ENCODE measurements around the gene NUDC.
A peak's percentile ranks its signal among the peaks of the same experiment; 100 is the strongest.
"Not testable (repeated sequence)": the region's sequence is repeated elsewhere in the genome, so short reads cannot be mapped to it uniquely, and the experiment has no call there.

NUDC gene

GRCh38 chr1:26981146-26981846, 59.8 kb downstream of the NUDC start:
- H3K4me3 ChIP-seq (ENCODE audit: low read length), result no peak overlapping the region
- H3K36me3 ChIP-seq (ENCODE audit: control insufficient read depth, insufficient read depth, low read length), result no peaks in the 10 kb centered on the region
- H3K9ac ChIP-seq (ENCODE audit: low read length), result no peak overlapping the region
- H3K4me1 ChIP-seq (ENCODE audit: control insufficient read depth, insufficient read depth, low read length), result peaks cover 16% of the 10 kb centered on the region
- H3K9me3 ChIP-seq (ENCODE audit: control insufficient read depth, low read length), result no peaks in the 10 kb centered on the region
- H3K27me3 ChIP-seq (ENCODE audit: control insufficient read depth, insufficient read depth, low read length), result no peaks in the 10 kb centered on the region

- no peaks in the 10 kb centered on the region for H3K27me3 ChIP-seq (ENCODE audit: control insufficient read depth, insufficient read depth, low read length)
- no peaks in the 10 kb centered on the region for H3K9me3 ChIP-seq (ENCODE audit: control insufficient read depth, low read length)
- no peak overlapping the region for H3K9ac ChIP-seq (ENCODE audit: low read length)
- H3K36me3 ChIP-seq (ENCODE audit: control insufficient read depth, insufficient read depth, low read length), result no peaks in the 10 kb centered on the region
- peaks cover 19% of the 10 kb centered on the region for H3K4me1 ChIP-seq (ENCODE audit: control insufficient read depth, insufficient read depth, low read length)
- no peak overlapping the region for H3K4me3 ChIP-seq (ENCODE audit: low read length)
Observed at GRCh38 chr1:26983863-26984262, 62.3 kb downstream of the NUDC start.

GRCh38 chr1:26984291-26984690, 62.7 kb downstream of the NUDC start:
- Histone ChIP-seq H3K27me3 (ENCODE audit: control insufficient read depth, insufficient read depth, low read length) (no peaks in the 10 kb centered on the region), H3K9ac (ENCODE audit: low read length) (no peak overlapping the region), H3K9me3 (ENCODE audit: control insufficient read depth, low read length) (no peaks in the 10 kb centered on the region), H3K4me3 (ENCODE audit: low read length) (no peak overlapping the region), H3K4me1 (ENCODE audit: control insufficient read depth, insufficient read depth, low read length) (peaks cover 19% of the 10 kb centered on the region), H3K36me3 (ENCODE audit: control insufficient read depth, insufficient read depth, low read length) (no peaks in the 10 kb centered on the region)

DNA sequence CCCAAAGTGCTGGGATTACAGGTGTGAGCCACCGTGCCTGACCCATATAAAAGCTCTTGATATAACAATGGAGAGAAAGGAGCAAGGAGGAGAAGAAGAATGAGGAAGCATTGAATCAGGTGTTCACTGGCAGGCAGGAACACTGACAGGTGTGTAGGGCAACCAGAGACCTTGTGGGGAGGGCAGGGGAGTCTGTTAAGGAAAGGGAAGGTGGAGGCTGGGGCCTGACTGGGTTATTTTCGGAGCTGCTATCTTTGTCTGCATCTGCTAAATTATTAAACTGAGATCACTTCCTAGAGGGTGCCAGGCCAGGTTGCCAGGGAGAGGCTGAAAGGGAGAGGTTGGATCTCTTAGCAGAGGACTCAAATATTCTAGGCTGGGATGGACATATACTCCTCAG, 65.1 kb downstream of the NUDC start:
- Histone ChIP-seq H3K4me1 (ENCODE audit: control insufficient read depth, insufficient read depth, low read length) (peaks cover 32% of the 10 kb centered on the region), H3K9me3 (ENCODE audit: control insufficient read depth, low read length) (no peaks in the 10 kb centered on the region), H3K27me3 (ENCODE audit: control insufficient read depth, insufficient read depth, low read length) (no peaks in the 10 kb centered on the region), H3K9ac (ENCODE audit: low read length) (no peak overlapping the region), H3K4me3 (ENCODE audit: low read length) (no peak overlapping the region), H3K36me3 (ENCODE audit: control insufficient read depth, insufficient read depth, low read length) (no peaks in the 10 kb centered on the region)

GRCh38 chr1:26989403-26990109, 68.0 kb downstream of the NUDC start:
- H3K4me1 ChIP-seq (ENCODE audit: control insufficient read depth, insufficient read depth, low read length), result peaks cover 47% of the 10 kb centered on the region
- H3K4me3 ChIP-seq (ENCODE audit: low read length); H3K27me3 ChIP-seq (ENCODE audit: control insufficient read depth, insufficient read depth, low read length); H3K9ac ChIP-seq (ENCODE audit: low read length); H3K9me3 ChIP-seq (ENCODE audit: control insufficient read depth, low read length); H3K36me3 ChIP-seq (ENCODE audit: control insufficient read depth, insufficient read depth, low read length): not testable (repeated sequence)

DNA sequence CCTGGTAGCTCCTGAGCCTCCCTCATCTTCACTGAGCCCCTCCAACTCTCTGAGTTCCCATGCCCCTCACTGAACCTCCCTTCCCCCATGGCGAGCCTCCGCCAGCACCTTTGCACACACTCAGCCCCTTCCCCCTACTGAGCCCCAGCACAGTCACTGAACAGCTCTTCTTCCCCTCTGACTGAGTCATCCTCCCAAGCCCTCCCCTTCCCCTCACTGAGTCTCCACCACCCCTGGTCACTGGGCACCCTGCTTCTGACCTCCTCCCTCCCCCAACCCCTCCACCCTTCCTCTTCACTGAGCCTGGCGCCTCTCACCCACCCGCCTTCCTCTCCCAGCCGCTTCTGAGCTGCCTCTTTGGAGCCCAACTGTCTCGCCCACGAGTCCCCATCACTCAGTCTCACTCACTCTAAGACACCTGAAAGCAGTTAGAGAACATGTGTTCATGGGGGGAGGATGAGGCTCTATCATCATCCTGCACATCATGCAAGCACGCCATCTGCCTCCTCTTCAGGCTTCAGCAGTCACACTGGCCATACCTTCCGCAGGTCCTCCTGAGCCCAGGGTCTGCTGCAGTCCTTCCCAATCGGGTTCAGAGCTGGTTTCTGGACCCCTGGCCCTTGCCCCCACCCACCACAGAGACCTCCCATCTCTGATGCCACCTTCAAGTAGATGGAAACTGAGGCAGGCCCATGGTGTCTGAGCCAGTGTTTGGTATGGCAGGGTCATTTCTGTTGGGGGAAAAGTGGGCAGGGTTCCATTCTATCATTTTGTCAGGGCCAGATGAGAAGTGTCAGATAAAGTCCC, 70.0 kb downstream of the NUDC start:
- H3K9ac ChIP-seq (ENCODE audit: low read length), result peak overlapping the region; percentile 32
- peaks cover 16% of the 10 kb centered on the region for H3K36me3 ChIP-seq (ENCODE audit: control insufficient read depth, insufficient read depth, low read length)
- H3K4me3 ChIP-seq (ENCODE audit: low read length), result no peak overlapping the region
- H3K4me1 ChIP-seq (ENCODE audit: control insufficient read depth, insufficient read depth, low read length), result peaks cover 43% of the 10 kb centered on the region
- no peaks in the 10 kb centered on the region for H3K27me3 ChIP-seq (ENCODE audit: control insufficient read depth, insufficient read depth, low read length)
- no peaks in the 10 kb centered on the region for H3K9me3 ChIP-seq (ENCODE audit: control insufficient read depth, low read length)

DNA sequence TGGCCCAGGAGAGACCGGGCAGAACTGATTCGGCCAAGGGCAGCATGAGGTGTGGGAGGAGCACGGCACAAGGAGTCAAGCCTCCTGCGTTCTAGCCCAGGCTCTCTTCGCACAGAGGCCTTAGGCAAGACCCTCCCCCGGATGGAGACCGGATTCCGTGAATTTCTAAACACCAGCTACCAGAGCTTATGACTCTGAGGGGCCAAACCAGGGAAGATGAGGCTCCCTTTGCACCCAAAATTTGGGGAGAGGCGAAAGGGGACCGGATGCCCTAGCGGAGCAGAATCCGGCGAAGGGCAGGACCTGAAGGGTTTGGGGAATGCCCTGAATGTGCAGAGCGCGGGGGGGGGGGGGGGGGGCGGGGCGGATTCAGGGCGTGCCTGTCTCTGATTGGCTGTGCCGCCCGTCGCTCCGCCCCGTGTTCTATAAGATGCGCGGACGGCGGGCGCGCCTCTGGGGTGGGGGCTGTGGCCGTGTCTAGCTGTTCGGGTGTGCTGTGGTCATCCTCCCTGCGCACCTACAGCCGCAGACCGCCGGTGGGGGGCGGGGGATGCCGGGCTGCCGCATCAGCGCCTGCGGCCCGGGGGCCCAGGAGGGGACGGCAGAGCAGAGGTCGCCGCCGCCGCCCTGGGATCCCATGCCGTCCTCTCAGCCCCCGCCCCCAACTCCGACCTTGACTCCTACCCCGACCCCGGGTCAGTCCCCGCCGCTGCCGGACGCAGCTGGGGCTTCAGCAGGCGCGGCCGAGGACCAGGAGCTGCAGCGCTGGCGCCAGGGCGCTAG, 71.9 kb downstream of the NUDC start, which contains the start of gene TRNP1:
Gene TRNP1 (plus strand): TSS at position 456 of the 783 bp plus-strand sequence. CDS start 95 bp downstream, at position 551.
- Histone ChIP-seq H3K4me1 (ENCODE audit: control insufficient read depth, insufficient read depth, low read length) (peaks cover 45% of the 10 kb centered on the region), H3K4me3 (ENCODE audit: low read length) (peak within 1 kb of the TSS; percentile 50), H3K9ac (ENCODE audit: low read length) (peak within 1 kb of the TSS; percentile 87), H3K9me3 (ENCODE audit: control insufficient read depth, low read length) (no peaks in the 10 kb centered on the region), H3K36me3 (ENCODE audit: control insufficient read depth, insufficient read depth, low read length) (peaks cover 19% of the 10 kb centered on the region), H3K27me3 (ENCODE audit: control insufficient read depth, insufficient read depth, low read length) (no peaks in the 10 kb centered on the region)

- Histone ChIP-seq H3K4me1 (ENCODE audit: control insufficient read depth, insufficient read depth, low read length) (peaks cover 53% of the 10 kb centered on the region), H3K36me3 (ENCODE audit: control insufficient read depth, insufficient read depth, low read length) (peaks cover 21% of the 10 kb centered on the region), H3K4me3 (ENCODE audit: low read length) (peak overlapping the region; percentile 50), H3K9me3 (ENCODE audit: control insufficient read depth, low read length) (no peaks in the 10 kb centered on the region), H3K27me3 (ENCODE audit: control insufficient read depth, insufficient read depth, low read length) (no peaks in the 10 kb centered on the region), H3K9ac (ENCODE audit: low read length) (peak overlapping the region; percentile 87)
Observed at GRCh38 chr1:26994020-26994786, 72.7 kb downstream of the NUDC start.

DNA sequence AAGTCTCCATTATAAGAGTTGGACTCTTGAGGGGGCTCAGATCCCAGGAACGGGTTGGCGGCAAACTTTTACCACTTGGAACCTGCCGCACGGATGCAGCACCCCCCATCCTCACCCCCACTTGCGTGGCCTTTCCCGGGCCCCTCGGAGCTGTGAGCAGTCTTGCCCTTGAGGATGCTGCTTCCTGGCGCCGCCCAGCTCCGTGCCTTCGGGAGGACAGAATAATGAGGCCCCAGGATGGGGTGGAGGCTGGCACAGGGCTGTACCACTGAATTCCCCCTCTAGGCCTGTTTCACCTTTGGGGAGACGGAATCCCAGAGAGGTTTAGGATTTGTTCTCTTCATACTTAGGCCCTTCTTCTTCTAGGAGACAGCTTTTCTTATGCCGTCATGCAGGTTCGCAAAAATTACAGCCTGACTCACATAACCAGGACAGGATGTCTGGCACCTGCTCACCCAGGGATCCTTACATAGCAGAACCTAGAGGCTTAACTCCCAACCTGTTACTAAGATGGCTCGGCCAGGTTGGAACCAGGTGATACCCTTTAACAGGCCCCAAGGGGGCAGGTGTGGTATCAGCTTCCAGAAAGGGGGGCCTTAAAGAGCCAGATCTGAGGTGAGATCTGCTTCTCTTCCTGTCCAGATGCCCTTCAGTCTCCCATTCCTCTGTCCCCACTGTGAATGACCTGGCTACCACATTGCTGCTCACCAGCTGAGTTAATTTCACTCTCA, 73.4 kb downstream of the NUDC start:
- H3K27me3 ChIP-seq (ENCODE audit: control insufficient read depth, insufficient read depth, low read length), result no peaks in the 10 kb centered on the region
- peaks cover 61% of the 10 kb centered on the region for H3K4me1 ChIP-seq (ENCODE audit: control insufficient read depth, insufficient read depth, low read length)
- H3K36me3 ChIP-seq (ENCODE audit: control insufficient read depth, insufficient read depth, low read length), result peaks cover 24% of the 10 kb centered on the region
- peak overlapping the region; percentile 87 for H3K9ac ChIP-seq (ENCODE audit: low read length)
- H3K4me3 ChIP-seq (ENCODE audit: low read length), result peak overlapping the region; percentile 48
- no peaks in the 10 kb centered on the region for H3K9me3 ChIP-seq (ENCODE audit: control insufficient read depth, low read length)

DNA sequence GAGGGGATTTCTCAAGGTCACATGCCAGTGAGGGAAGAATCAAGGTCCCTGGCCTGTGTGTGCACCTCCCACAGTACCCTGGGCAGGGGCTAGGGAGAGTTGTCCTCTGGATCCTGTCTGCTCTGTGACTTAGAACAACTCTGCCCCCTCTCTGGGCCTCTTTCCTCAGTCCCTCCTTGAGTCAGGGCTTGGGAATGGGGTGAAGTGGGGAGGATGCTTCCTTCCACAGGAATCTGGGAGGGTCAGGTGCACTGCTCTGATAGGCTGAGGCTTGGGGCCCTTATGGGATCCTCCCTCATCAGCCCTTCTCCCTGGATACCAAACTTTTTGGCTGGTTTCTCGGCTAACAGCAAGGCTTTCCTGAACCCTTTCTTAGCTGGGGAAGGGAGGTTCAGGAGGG, 74.5 kb downstream of the NUDC start:
- Histone ChIP-seq H3K9ac (ENCODE audit: low read length) (peak overlapping the region; percentile 87), H3K36me3 (ENCODE audit: control insufficient read depth, insufficient read depth, low read length) (peaks cover 27% of the 10 kb centered on the region), H3K9me3 (ENCODE audit: control insufficient read depth, low read length) (no peaks in the 10 kb centered on the region), H3K27me3 (ENCODE audit: control insufficient read depth, insufficient read depth, low read length) (no peaks in the 10 kb centered on the region), H3K4me1 (ENCODE audit: control insufficient read depth, insufficient read depth, low read length) (peaks cover 63% of the 10 kb centered on the region), H3K4me3 (ENCODE audit: low read length) (peak overlapping the region; percentile 48)

All from mucosa of stomach (tissue), 1 donor.